AG10803 (cell line): ENCODE data around the gene EVL.

Source experiments
- DNase-seq: peaks from one replicate; pipeline ENCODE4 v3.0.0; 2010; ENCODE audit warnings: low read depth
- H3K4me3 ChIP-seq: 2 replicates; pipeline ENCODE4 v1.5.1; 2011; ENCODE audit warnings: mild to moderate bottlenecking, low read length, control low read depth
- CTCF ChIP-seq: conservative IDR thresholded peaks from 2 replicates; pipeline ENCODE4 v1.5.1; 2011; ENCODE audit warnings: mild to moderate bottlenecking, low read length, control low read depth, inconsistent platforms

The EVL gene

GRCh38 chr14:100159094-100159864 lies 94.1 kb downstream of the EVL start, which contains the start of gene DEGS2:
Gene DEGS2, minus strand, starts transcription at chr14:100159645. Its CDS starts 58 bp downstream, at chr14:100159587.
- no peak for TF ChIP-seq CTCF
- no peak for DNase-seq
- no peak within 1 kb of the TSS for H3K4me3 ChIP-seq

- no peak for DNase-seq
- TF ChIP-seq CTCF = no peak
- no peak overlapping the region for H3K4me3 ChIP-seq
These were observed 94.8 kb downstream of the EVL start for GRCh38 chr14:100159865-100160533.

- no peak for DNase-seq
- no peak for TF ChIP-seq CTCF
- no peak overlapping the region for H3K4me3 ChIP-seq
These were observed 95.3 kb downstream of the EVL start for GRCh38 chr14:100160534-100160916.

GRCh38 chr14:100165376-100165775 lies 100.2 kb downstream of the EVL start:
- no peak overlapping the region for H3K4me3 ChIP-seq
- no peak for DNase-seq
- no peak for TF ChIP-seq CTCF

- DNase-seq = no peak
- TF ChIP-seq CTCF = no peak
- no peak overlapping the region; the same call in 1 of the 2 replicates for H3K4me3 ChIP-seq
These were observed 100.7 kb downstream of the EVL start for GRCh38 chr14:100165831-100166440.

- no peak overlapping the region for H3K4me3 ChIP-seq
- no peak for DNase-seq
- TF ChIP-seq CTCF = no peak
These were observed 103.3 kb downstream of the EVL start for GRCh38 chr14:100168506-100168905.
